Measurements from ENCODE around the gene SULT1B1.

- TF ChIP-seq CTCF (conservative IDR thresholded peaks at IDR 0.05 in 1 of 2, IDR thresholded peaks at IDR 0.05 in 1 of 2; ENCODE audit: low read depth in 1 of 2, low read length in 2 of 2) = no peak
- TF ChIP-seq EZH2 (IDR thresholded peaks at IDR 0.05; ENCODE audit: low read length, missing control alignments) = no peak
Observed at GRCh38 chr4:69748173-69748572, 12.2 kb downstream of the SULT1B1 start.
